CD4-positive, alpha-beta T cell treated with Interleukin-4 for 4 hours (primary cell): ENCODE results near the gene MPPED1.

Experiments used
- DNase-seq: peaks from one replicate; pipeline ENCODE4 v3.0.0-alpha.2; 2020

Gene MPPED1

DNA sequence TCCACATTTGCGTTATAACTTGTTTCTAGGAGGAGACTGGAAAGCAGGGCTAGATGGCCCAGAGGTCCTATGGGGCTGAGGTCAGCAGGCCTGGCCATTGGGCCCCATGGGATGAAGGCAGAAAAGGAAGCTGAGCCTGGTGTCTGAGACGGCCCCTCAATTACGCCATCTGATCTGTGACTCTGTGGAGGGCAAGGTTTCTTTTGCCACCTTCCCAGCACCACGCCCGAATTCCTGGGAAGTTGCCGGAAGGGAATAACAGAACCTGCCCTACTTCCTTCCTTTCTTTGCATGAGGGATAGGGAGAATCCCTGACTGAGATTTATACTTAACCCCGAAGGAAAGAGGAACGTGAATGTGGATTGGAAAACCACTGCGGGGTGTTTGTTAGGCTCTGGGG is 118.1 kb downstream of the MPPED1 start:
- no peak for DNase-seq

GRCh38 chr22:43530349-43531201 is 118.8 kb downstream of the MPPED1 start:
- no peak for DNase-seq

DNA sequence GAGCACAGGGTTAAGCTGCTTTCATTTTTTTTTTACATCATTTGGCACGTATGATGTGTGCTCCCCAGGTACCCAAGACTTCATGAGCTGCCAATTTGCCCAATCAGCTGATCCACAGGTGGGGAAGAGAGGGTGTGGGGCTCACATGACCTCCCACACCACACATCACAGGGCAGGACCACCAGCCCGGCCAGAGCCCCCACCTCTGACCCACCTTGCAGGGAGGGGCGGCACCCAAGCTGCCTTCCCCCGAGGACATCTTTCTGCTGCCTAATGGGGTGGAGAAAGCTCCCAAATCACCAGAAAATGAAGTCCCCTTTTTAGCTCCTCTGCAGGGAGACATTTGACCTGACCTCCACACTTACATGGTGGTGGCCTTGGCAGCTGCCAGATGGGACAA is 119.8 kb downstream of the MPPED1 start:
- DNase-seq: no peak

GRCh38 chr22:43532301-43533155 is 120.7 kb downstream of the MPPED1 start:
- no peak for DNase-seq

DNA sequence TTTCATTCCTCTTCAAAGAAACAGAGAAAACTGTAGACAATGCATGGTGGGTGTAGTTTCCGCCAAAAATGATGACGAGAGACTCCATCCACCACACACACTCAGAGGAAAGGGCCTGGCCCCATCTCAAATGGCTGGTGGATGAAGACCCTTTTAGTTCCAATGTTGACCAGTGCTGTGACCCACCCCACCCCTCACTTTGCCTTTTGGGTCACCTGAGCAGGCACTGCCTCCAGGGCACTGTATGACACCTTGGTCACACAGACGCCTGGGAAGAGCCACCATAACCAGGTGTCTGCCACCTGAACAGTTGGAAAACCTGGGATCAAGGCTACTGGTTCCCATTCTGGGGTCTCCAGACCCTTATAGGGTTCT is 121.3 kb downstream of the MPPED1 start:
- DNase-seq: no peak

DNA sequence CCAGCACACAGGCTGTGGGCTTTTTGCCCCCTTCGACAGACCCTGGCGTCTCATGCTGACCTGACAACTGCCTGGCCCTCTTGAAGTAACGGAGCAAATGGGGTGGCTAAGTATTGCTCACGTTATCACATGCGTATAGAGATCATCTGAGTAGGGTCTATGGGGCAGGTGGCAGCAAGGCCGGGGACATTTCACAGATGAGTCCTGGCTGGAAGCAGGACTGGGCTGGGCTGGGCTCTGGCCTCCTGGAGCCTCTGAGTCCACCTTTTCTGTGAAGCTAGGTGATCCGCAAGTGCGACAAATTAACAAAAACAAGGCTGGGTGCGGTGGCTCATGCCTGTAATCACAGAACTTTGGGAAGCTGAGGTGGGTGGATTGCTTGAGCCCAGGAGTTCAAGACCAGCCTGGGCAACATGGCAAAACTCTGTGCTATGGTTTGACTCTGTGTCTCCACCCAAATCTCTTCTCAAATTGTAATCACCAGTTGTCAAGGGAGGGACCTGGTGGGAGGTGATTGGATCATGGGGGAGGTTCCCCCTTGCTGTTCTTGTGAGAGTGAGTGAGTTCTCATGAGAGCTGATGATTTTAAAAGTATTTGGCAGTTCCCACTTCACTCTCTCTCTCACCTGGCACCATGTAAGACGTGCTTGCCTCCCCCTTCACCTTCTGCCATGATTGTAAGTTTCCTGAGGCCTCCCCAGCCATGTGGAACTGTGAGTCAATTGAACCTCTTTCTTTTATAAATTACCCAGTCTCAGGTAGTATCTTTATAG is 122.0 kb downstream of the MPPED1 start:
- DNase-seq: no peak

DNA sequence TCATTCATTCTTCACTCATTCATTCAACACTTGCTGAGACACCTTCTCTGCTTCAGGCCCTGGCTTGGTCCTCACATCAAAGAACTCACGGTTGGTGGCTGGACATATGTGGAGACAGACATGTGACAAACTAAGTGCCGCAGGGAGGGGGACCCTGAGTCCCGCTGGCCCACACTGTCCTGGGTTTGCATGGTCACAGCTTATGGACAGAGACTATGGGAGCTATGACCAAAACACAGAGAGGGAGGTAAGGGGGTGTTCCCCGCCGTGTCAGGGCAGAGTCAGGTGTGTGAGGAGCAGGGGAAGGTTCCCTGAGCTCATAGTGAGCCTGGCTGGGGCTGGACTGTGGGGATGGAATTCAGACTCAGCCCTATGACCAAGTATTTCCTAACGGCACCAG is 123.1 kb downstream of the MPPED1 start:
- no peak for DNase-seq

GRCh38 chr22:43535336-43535735 is 123.5 kb downstream of the MPPED1 start:
- DNase-seq: no peak

- DNase-seq: no peak
Measured at GRCh38 chr22:43535741-43536140, 123.9 kb downstream of the MPPED1 start.

DNA sequence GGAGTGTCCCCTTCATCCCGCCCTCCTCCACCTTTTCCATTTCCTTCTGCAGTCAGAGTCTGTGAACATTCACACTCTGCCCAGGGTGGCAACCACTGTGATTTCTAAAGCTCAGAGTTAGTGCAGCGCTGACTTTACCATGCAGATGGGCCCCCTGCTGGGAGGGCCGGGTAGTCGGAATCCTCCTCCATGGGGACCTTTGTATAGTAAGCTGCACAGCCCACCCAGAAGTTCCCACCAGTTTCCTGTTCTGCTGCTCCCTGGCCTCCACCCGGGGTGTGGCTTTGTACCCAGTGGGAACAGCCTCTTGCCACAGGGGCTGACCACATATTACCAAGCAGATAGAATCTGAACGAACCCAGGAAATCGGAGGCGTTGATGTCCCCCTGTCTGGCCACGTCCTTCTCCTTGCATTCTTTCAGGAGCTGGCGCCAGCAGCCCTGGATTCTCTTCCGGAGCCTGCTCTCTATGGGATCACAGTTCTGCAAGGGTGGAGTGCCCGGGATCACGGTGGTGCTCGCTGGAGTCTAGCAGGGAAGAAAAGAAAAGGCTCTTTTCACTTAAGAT is 125.3 kb downstream of the MPPED1 start:
- no peak for DNase-seq

GRCh38 chr22:43539572-43540528 is 128.0 kb downstream of the MPPED1 start:
- no peak for DNase-seq

- DNase-seq: no peak
Measured at GRCh38 chr22:43540529-43540923, 128.7 kb downstream of the MPPED1 start.

DNA sequence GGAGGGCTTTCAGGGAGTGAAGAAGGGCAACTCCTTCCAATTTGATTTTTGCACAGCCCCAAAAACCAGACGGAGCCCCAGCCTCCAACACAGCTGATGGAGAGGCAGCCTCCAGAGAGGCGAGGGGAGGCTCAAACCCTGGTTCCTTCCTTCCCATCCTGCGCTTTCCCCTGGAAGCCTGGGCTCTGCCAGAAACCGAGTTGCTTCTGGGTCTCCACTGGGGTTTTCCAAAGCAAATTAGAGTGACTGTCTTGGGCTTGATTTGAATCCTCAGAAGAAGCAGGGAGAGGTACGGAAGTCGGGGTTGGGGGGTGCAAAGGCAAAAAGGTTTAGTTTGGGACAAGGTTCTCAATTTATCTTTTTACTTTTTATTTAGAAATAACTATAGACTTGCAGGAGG is 129.2 kb downstream of the MPPED1 start:
- no peak for DNase-seq

GRCh38 chr22:43541462-43542407 is 129.9 kb downstream of the MPPED1 start:
- no peak for DNase-seq

GRCh38 chr22:43542681-43543521 is 131.1 kb downstream of the MPPED1 start:
- no peak for DNase-seq

GRCh38 chr22:43543522-43544288 is 131.9 kb downstream of the MPPED1 start:
- DNase-seq: no peak

DNA sequence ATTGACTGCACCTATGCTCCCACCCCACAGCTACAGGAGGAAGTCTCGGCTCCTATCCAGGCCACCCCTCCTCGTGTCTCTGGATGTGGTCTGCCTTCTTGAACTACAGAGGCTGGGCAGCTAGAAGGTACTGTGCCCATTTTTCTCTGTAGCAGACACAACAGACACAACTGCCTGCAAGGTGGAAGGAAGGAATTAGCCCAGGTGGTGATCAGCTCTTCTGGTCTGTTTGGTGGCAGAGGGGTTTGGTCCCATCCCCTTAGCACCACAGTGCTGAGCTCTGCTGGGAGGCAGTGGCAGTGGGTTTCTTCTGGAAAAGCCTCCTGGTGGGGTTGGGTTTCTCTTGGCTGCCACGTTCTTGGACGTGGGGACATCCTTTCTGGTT is 132.5 kb downstream of the MPPED1 start:
- no peak for DNase-seq

GRCh38 chr22:43546186-43546585 is 134.4 kb downstream of the MPPED1 start:
- no peak for DNase-seq
